Measurements from ENCODE around the gene MYO3B. TPM values are rescaled to one million over a fixed set of nuclear protein-coding genes. Genes with fewer than 3 reads are reported as not detected.

Gene MYO3B
- total and polyA plus RNA-seq, 11 donors, result 0.09 to 0.19 (median 0.10) TPM; not detected in 8

- no peak overlapping the region for H3K27ac ChIP-seq
- no peaks in the 10 kb centered on the region for H3K36me3 ChIP-seq
- WGBS, 4 donors, result 55 to 65% (median 63%) methylated on average over 6 of the region's 6 CpGs
- no peaks in the 10 kb centered on the region for H3K4me1 ChIP-seq
- DNase-seq (no peak), ATAC-seq (no peak)
- intact Hi-C loops (cut with DNase I), result no loop called here
- peaks cover 0 to 28% (median 0%) of the 10 kb centered on the region in 9 donors for H3K27me3 ChIP-seq
- H3K9me3 ChIP-seq, result no peaks in the 10 kb centered on the region
- TF ChIP-seq CTCF (IDR thresholded peaks at IDR 0.05) (no peak), POLR2A (IDR thresholded peaks at IDR 0.05) (no peak)
- no peak overlapping the region for H3K4me3 ChIP-seq
Measured at GRCh38 chr2:170695521-170696410, 517.8 kb downstream of the MYO3B start.

GRCh38 chr2:170696948-170697347, 519.0 kb downstream of the MYO3B start:
- ATAC-seq (no peak), DNase-seq (no peak)
- Histone ChIP-seq H3K4me1 (no peaks in the 10 kb centered on the region), H3K4me3 (no peak overlapping the region), H3K9me3 (no peaks in the 10 kb centered on the region), H3K36me3 (no peaks in the 10 kb centered on the region), H3K27me3 (peaks cover 0 to 26% (median 0%) of the 10 kb centered on the region in 9 donors), H3K27ac (no peak overlapping the region)
- intact Hi-C loops (cut with DNase I), result no loop called here
- WGBS, 4 donors, result 76 to 86% (median 84%) methylated on average over 3 of the region's 3 CpGs
- TF ChIP-seq CTCF (IDR thresholded peaks at IDR 0.05) (no peak), POLR2A (IDR thresholded peaks at IDR 0.05) (no peak)

- H3K36me3 ChIP-seq, result no peaks in the 10 kb centered on the region
- no peak overlapping the region for H3K27ac ChIP-seq
- no peak overlapping the region for H3K4me3 ChIP-seq
- H3K4me1 ChIP-seq, result no peaks in the 10 kb centered on the region
- DNase-seq, result no peak
- H3K9me3 ChIP-seq, result no peaks in the 10 kb centered on the region
- no peak for TF ChIP-seq POLR2A (IDR thresholded peaks at IDR 0.05)
- no peak for TF ChIP-seq CTCF (IDR thresholded peaks at IDR 0.05)
- no peak for ATAC-seq
- intact Hi-C loops (cut with DNase I), result no loop called here
- 63 to 74% (median 71%) methylated on average over 4 of the region's 4 CpGs for WGBS, 4 donors
- H3K27me3 ChIP-seq, result peaks cover 0 to 19% (median 4%) of the 10 kb centered on the region in 9 donors
Measured at GRCh38 chr2:170701011-170701410, 523.1 kb downstream of the MYO3B start.

- Histone ChIP-seq H3K36me3 (no peaks in the 10 kb centered on the region), H3K27me3 (peaks cover 0 to 35% (median 4%) of the 10 kb centered on the region in 9 donors), H3K27ac (no peak overlapping the region), H3K4me1 (no peaks in the 10 kb centered on the region), H3K9me3 (no peaks in the 10 kb centered on the region), H3K4me3 (no peak overlapping the region)
- ATAC-seq, result no peak
- DNase-seq, result no peak
- WGBS, 4 donors, result 75 to 82% (median 79%) methylated on average over 4 of the region's 4 CpGs
- intact Hi-C loops (cut with DNase I), result no loop called here
- no peak for TF ChIP-seq POLR2A (IDR thresholded peaks at IDR 0.05)
- no peak for TF ChIP-seq CTCF (IDR thresholded peaks at IDR 0.05)
Measured at GRCh38 chr2:170703776-170704476, 526.0 kb downstream of the MYO3B start.
